NCI-H2107 (cell line): ENCODE data around the gene STAC2.

Source experiments
- DNase-seq: peaks from one replicate; lab custom pipeline; 2025; lab: John Stamatoyannopoulos, UW

STAC2 gene

GRCh38 chr17:39161962-39162361, 63.8 kb downstream of the STAC2 start:
- no peak for DNase-seq
